Measurements from ENCODE around the gene HTR3C. TPM values are rescaled to one million over a fixed set of nuclear protein-coding genes. Genes with fewer than 3 reads are reported as not detected.

Gene HTR3C
- total RNA-seq, 1 donor from 2014 or later: not detected

DNA sequence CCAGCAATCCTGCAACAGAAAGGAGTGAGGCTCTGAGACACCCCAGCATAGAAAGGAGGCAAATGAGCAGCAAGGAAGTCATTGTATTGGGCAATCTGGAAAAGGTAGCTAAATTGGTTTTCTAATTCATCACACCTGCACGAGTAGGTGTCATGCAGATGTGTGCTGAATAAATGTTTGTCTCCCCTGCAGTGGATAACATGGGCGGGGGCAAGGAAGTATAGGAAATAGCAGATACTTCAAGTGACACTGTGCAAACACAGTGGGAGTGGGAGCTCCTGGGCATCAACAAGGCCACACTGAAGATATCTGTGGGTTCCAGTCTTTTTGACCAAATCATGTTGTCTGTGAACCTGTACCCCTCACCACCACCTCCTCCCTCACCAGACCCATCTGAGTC is 29.6 kb downstream of the HTR3C start:
- peaks cover 2% of the 10 kb centered on the region for H3K36me3 Mint-ChIP-seq (ENCODE audit: low read depth)
- intact Hi-C loops (cut with micrococcal nuclease): no loop called here
- no peaks in the 10 kb centered on the region for H3K27me3 Mint-ChIP-seq
- peaks cover 6% of the 10 kb centered on the region for H3K4me1 Mint-ChIP-seq
- H3K4me3 Mint-ChIP-seq: no peak overlapping the region
- H3K9me3 Mint-ChIP-seq: peaks cover 7% of the 10 kb centered on the region
- no peak for DNase-seq
- H3K27ac Mint-ChIP-seq: no peak overlapping the region

GRCh38 chr3:184085389-184085852 is 32.6 kb downstream of the HTR3C start:
- intact Hi-C loops (cut with micrococcal nuclease): no loop called here
- no peak for DNase-seq
- Mint-ChIP-seq H3K4me1 (peaks cover 6% of the 10 kb centered on the region), H3K4me3 (no peak overlapping the region), H3K27ac (peak overlapping the region; percentile 25), H3K27me3 (no peaks in the 10 kb centered on the region), H3K9me3 (peaks cover 7% of the 10 kb centered on the region), H3K36me3 (ENCODE audit: low read depth) (peaks cover 2% of the 10 kb centered on the region)

- no peak overlapping the region for H3K4me3 Mint-ChIP-seq
- no peak overlapping the region for H3K27ac Mint-ChIP-seq
- DNase-seq: no peak
- peaks cover 12% of the 10 kb centered on the region for H3K9me3 Mint-ChIP-seq
- peaks cover 3% of the 10 kb centered on the region for H3K27me3 Mint-ChIP-seq
- intact Hi-C loops (cut with micrococcal nuclease): no loop called here
- H3K4me1 Mint-ChIP-seq: no peaks in the 10 kb centered on the region
- peaks cover 2% of the 10 kb centered on the region for H3K36me3 Mint-ChIP-seq (ENCODE audit: low read depth)
Observed at GRCh38 chr3:184092199-184092598, 39.4 kb downstream of the HTR3C start.

DNA sequence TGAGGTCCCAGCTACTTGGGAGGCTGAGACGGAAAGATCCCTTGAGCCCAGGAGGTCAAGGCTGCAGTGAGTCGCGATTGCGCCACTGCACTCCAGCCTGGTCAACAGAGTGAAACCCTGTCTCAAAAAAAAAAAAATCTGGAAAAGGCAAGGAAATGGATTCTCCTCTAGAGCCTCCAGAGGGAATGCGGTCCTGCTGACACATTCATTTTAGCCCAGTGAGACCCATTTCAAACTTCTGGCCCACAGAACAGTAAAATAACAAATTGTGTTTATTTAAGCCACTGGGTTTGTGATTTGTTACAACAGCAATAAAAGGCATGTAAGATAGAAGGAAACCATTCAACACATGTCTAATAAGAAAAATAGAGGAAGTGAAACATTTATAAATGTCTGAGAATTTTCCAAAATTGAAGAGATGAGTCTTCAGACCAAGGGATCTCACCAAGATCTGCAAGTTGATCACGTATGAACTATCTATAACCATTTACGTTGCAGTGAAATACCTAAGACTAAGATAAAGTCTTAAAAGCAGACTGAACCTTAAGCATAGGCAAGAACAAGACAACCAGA is 44.0 kb downstream of the HTR3C start, which contains the start of gene HTR3E:
Gene HTR3E (plus strand): TSS at position 254 of the 573 bp plus-strand sequence. CDS start 466 bp downstream, outside the sequence.
- peaks cover 5% of the 10 kb centered on the region for H3K27me3 Mint-ChIP-seq
- no peak within 1 kb of the TSS for H3K27ac Mint-ChIP-seq
- H3K9me3 Mint-ChIP-seq: peaks cover 8% of the 10 kb centered on the region
- intact Hi-C loops (cut with micrococcal nuclease): no loop called here
- H3K4me1 Mint-ChIP-seq: no peaks in the 10 kb centered on the region
- no peak within 1 kb of the TSS for H3K4me3 Mint-ChIP-seq
- H3K36me3 Mint-ChIP-seq (ENCODE audit: low read depth): peaks cover 2% of the 10 kb centered on the region
- no peak for DNase-seq

DNA sequence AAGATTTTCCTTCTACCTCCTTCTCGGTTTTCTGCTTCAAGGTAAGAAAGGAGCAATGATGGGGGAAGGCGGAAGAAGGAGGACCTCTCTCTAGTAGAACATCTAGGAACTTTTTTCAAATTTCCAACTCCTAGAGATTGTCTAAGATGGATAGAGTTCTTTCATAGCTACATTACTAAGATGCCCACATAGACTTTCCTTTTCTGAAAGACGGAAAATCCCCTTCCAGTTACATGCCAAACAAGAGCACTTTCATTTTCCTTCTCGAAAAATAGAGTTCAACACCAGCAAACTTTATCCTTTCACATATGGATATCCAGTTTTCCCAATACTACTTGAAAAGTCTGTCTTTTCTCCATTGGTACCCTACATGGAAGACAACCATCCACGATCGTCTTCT is 44.7 kb downstream of the HTR3C start:
- H3K27ac Mint-ChIP-seq: no peak overlapping the region
- intact Hi-C loops (cut with micrococcal nuclease): no loop called here
- peaks cover 5% of the 10 kb centered on the region for H3K27me3 Mint-ChIP-seq
- H3K4me1 Mint-ChIP-seq: no peaks in the 10 kb centered on the region
- H3K36me3 Mint-ChIP-seq (ENCODE audit: low read depth): no peaks in the 10 kb centered on the region
- DNase-seq: no peak
- H3K4me3 Mint-ChIP-seq: no peak overlapping the region
- peaks cover 5% of the 10 kb centered on the region for H3K9me3 Mint-ChIP-seq

GRCh38 chr3:184099806-184100686 is 47.2 kb downstream of the HTR3C start:
- Mint-ChIP-seq H3K27me3 (peaks cover 5% of the 10 kb centered on the region), H3K9me3 (no peaks in the 10 kb centered on the region), H3K27ac (no peak overlapping the region), H3K4me1 (no peaks in the 10 kb centered on the region), H3K36me3 (ENCODE audit: low read depth) (no peaks in the 10 kb centered on the region), H3K4me3 (no peak overlapping the region)
- intact Hi-C loops (cut with micrococcal nuclease): no loop called here
- DNase-seq: no peak

Other genes with a start within 250 kb of the HTR3C start
- 1.4 and 2.1 TPM in 2 replicates for gene MAP6D1, start 227.5 kb upstream of the HTR3C start, total RNA-seq
- gene PARL, start 168.2 kb upstream of the HTR3C start, total RNA-seq: 89.5 and 91.4 TPM in 2 replicates
- gene ABCC5, start 35.2 kb upstream of the HTR3C start, total RNA-seq: 19.7 and 22.1 TPM in 2 replicates
- gene HTR3D, start 21.3 kb upstream of the HTR3C start, total RNA-seq: not detected in 2 replicates
- gene HTR3E, start 44.0 kb downstream of the HTR3C start, total RNA-seq: not detected in 2 replicates
- 72.2 and 74.7 TPM in 2 replicates for gene EIF2B5, start 82.3 kb downstream of the HTR3C start, total RNA-seq
- 49.0 and 54.5 TPM in 2 replicates for gene DVL3, start 102.3 kb downstream of the HTR3C start, total RNA-seq
- 241 and 242 TPM in 2 replicates for gene AP2M1, start 121.8 kb downstream of the HTR3C start, total RNA-seq
- 66.9 and 67.6 TPM in 2 replicates for gene ABCF3, start 133.2 kb downstream of the HTR3C start, total RNA-seq
- gene VWA5B2, start 176.5 kb downstream of the HTR3C start, total RNA-seq: not detected in 2 replicates
- 82.5 and 85.3 TPM in 2 replicates for gene ALG3, start 195.9 kb downstream of the HTR3C start, total RNA-seq
- 14.3 and 15.9 TPM in 2 replicates for gene EEF1AKMT4, start 196.6 kb downstream of the HTR3C start, total RNA-seq
- 0.14 TPM in 2 replicates for gene CAMK2N2, start 208.5 kb downstream of the HTR3C start, total RNA-seq
- gene ECE2, start 223.0 kb downstream of the HTR3C start, total RNA-seq: not detected in 2 replicates
- gene PSMD2, start 246.2 kb downstream of the HTR3C start, total RNA-seq: 280 and 283 TPM in 2 replicates

Measured in activated CD4-positive, alpha-beta T cell treated with anti-CD3 and anti-CD28 coated beads, Interleukin-2, amount 10 ng/mL, durations not matched to agents 24 days and 14 days (primary cell).